ENCODE results near the gene TRAF2. TPM values are rescaled to one million over a fixed set of nuclear protein-coding genes. Genes with fewer than 3 reads are reported as not detected.

Gene TRAF2
- total RNA-seq, 4 donors from 2014 or later: 8.6 to 16.1 (median 10.5) TPM

DNA sequence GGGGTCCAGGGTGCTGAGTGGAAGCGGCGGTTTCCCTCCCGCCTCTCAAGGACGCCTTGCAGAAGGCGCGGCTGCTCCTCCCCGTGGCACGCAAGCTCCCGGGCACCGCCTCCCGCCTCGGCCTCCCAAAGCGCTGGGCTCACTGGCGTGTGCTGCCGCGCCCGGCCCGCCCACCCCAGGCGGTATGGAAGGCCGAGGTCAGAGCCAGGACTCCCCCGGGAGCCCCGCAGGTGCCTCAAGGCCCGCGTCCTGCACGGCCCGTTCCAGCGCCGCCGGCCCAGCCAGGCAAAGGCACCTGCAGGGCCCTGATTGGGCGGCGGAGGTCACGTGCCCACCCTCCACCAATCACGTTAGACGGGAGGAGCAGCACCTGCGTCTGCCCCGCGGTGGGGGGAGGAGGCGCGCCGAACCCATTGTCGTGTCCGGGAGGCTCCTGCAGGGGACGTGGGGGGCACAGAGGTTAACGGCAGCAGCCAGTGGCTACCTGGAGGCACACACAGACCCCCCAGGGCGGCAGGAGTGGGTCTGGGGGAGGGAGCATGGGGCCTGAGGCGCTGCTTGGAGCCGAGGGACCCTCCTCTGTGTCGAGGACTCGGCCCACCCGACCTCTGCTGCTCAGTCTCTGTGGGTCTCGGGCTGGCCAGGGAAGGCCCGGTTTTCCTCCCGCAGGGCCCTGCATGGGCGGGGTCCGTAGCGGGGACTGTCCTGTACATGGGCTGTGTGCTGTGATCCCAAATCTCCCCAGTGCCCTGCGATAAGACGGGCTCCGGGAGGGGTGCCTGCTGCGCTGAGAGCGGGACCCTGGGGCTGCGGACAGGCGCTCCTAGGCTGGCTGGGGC, 63.7 kb downstream of the TRAF2 start:
- peaks cover 34% of the 10 kb centered on the region for H3K4me1 ChIP-seq
- no peaks in the 10 kb centered on the region for H3K27me3 ChIP-seq
- no peaks in the 10 kb centered on the region for H3K36me3 ChIP-seq
- TF ChIP-seq POLR2AphosphoS5 (IDR thresholded peaks at IDR 0.05) (no peak), EP300 (IDR thresholded peaks at IDR 0.05) (no peak), POLR2A (IDR thresholded peaks at IDR 0.05) (peak in 1 of 2 donors; percentile 16)
- DNase-seq (ENCODE audit: low spot score in 2 of 2): peak; percentile 97
- H3K27ac ChIP-seq: peak overlapping the region; percentile 49
- H3K9me3 ChIP-seq: no peaks in the 10 kb centered on the region
- WGBS: 0% methylated on average over 4 of the region's 63 CpGs
- peak overlapping the region; percentile 59 for H3K4me3 ChIP-seq

DNA sequence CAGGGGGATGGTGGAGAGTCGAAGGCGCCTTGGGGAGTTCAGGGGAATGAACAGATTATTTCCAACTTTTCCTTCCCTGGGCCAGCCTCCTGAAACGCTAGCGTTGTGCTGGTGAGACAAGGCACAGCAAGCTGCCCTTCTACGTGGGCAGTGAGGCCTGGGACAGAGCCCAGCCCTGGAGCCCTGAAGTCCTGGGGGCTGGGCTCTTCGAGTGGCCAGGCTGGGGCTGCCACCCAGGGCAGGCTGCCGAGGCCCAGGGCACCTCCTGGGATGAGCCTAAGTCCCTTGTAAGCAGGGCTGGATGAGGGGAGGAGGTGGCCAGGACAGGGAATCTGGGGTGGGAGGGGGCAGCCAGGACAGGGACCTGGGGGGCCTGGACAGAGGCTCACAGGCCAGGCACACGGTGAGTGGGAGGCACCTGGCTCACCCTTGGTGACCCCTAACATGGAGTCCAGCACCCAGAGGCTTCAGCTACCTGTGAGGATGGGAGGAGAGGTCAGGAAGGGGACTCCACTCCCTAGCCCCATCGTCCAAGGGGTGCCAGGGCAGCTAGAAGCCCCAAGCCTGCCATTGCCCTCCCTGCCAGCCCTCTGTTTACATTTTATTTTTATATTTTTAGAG, 64.5 kb downstream of the TRAF2 start:
- 59% methylated on average over 4 of the region's 9 CpGs for WGBS
- Histone ChIP-seq H3K27ac (peak overlapping the region; percentile 49), H3K36me3 (no peaks in the 10 kb centered on the region), H3K4me3 (peak overlapping the region; percentile 59), H3K9me3 (no peaks in the 10 kb centered on the region), H3K27me3 (no peaks in the 10 kb centered on the region), H3K4me1 (peaks cover 32% of the 10 kb centered on the region)
- no peak for DNase-seq (ENCODE audit: low spot score in 2 of 2)
- TF ChIP-seq EP300 (IDR thresholded peaks at IDR 0.05): no peak
- TF ChIP-seq, protein P1, sequence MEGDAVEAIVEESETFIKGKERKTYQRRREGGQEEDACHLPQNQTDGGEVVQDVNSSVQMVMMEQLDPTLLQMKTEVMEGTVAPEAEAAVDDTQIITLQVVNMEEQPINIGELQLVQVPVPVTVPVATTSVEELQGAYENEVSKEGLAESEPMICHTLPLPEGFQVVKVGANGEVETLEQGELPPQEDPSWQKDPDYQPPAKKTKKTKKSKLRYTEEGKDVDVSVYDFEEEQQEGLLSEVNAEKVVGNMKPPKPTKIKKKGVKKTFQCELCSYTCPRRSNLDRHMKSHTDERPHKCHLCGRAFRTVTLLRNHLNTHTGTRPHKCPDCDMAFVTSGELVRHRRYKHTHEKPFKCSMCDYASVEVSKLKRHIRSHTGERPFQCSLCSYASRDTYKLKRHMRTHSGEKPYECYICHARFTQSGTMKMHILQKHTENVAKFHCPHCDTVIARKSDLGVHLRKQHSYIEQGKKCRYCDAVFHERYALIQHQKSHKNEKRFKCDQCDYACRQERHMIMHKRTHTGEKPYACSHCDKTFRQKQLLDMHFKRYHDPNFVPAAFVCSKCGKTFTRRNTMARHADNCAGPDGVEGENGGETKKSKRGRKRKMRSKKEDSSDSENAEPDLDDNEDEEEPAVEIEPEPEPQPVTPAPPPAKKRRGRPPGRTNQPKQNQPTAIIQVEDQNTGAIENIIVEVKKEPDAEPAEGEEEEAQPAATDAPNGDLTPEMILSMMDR (IDR thresholded peaks at IDR 0.05): no peak
- no peak for TF ChIP-seq POLR2A (IDR thresholded peaks at IDR 0.05)
- no peak for TF ChIP-seq POLR2AphosphoS5 (IDR thresholded peaks at IDR 0.05)

DNA sequence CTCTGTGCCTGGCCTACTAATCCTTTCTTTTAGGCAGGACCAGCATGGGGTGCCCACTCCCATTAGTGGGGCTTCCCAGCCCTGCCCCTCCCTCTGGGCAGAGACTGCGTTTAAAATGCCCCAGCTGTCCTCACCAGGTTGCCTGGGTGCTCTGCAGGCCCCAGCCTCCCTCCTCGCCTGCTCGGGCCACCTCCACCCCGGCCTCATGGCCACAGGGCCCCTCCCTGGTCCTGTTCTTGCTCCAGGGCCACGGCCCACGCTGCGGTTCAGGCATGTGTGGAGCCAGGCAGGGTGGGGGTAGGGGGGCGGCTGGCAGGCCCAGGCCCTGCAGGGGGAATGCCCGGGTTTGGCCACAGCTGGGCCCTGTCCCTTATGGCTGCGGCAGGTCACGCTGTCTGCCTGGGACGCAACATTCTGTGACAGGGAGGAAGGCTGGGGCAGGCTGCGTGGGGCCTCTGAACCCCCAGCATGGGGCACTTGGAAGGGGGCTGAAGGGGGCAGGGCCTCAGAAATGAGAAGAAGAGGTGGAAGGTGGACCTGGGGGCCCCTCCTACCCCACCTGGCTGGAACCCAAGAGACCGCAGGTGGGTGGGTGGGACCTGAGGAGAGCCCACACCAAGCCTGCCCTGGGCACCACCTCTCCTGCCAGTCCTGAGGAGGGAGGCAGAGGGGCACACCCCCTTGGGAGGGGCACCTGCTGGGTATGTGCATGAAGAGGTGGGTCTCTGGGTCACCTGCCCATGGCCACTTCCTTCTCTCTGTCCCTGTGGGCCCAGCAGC, 65.4 kb downstream of the TRAF2 start, which contains the start of gene LCN12:
Gene LCN12, plus strand, starts transcription at position 733 of the 780 bp plus-strand sequence. CDS start 55 bp downstream, outside the sequence.
- TF ChIP-seq, protein P1 (IDR thresholded peaks at IDR 0.05): no peak
- no peak for TF ChIP-seq POLR2A (IDR thresholded peaks at IDR 0.05)
- no peak for TF ChIP-seq POLR2AphosphoS5 (IDR thresholded peaks at IDR 0.05)
- TF ChIP-seq EP300 (IDR thresholded peaks at IDR 0.05): no peak
- Histone ChIP-seq H3K27me3 (no peaks in the 10 kb centered on the region), H3K4me3 (no peak within 1 kb of the TSS), H3K4me1 (peaks cover 32% of the 10 kb centered on the region), H3K27ac (no peak within 1 kb of the TSS), H3K36me3 (no peaks in the 10 kb centered on the region), H3K9me3 (no peaks in the 10 kb centered on the region)
- 88% methylated on average over 10 of the region's 14 CpGs for WGBS
- DNase-seq (ENCODE audit: low spot score in 2 of 2): no peak

DNA sequence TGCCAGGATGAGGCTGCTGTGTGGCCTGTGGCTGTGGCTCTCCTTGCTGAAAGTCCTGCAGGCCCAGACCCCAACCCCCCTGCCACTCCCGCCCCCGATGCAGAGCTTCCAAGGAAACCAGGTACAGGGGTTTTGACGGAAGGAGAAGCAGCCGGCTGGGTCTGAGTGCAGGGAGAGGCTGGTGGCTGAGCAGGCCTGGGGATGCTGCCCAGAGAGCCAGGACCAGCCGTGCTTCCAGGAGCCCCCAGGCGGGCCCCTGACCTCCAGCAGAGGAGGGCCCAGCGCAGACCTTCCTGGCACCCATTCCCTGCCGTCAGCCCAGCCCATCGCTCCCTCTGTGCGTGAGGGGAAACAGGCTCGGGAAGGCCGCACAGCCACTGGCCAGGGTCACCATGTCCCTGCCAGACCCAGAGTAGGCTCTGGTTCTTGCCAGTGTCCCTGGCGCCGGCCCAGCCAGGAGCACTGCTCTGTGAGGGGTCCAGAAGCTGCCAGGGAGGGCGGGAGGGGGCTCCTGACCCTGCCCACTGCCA, 66.1 kb downstream of the TRAF2 start:
- H3K36me3 ChIP-seq: no peaks in the 10 kb centered on the region
- H3K9me3 ChIP-seq: no peaks in the 10 kb centered on the region
- DNase-seq (ENCODE audit: low spot score in 2 of 2): no peak
- H3K27me3 ChIP-seq: no peaks in the 10 kb centered on the region
- WGBS: 58% methylated on average over 9 of the region's 15 CpGs
- no peak for TF ChIP-seq EP300 (IDR thresholded peaks at IDR 0.05)
- no peak for TF ChIP-seq POLR2A (IDR thresholded peaks at IDR 0.05)
- TF ChIP-seq, protein P1 (IDR thresholded peaks at IDR 0.05): no peak
- no peak for TF ChIP-seq POLR2AphosphoS5 (IDR thresholded peaks at IDR 0.05)
- H3K4me3 ChIP-seq: no peak overlapping the region
- no peak overlapping the region for H3K27ac ChIP-seq
- peaks cover 29% of the 10 kb centered on the region for H3K4me1 ChIP-seq
